Measurements from ENCODE around the gene JAG2. TPM values are rescaled to one million over a fixed set of nuclear protein-coding genes. Genes with fewer than 3 reads are reported as not detected.

JAG2 gene
- total RNA-seq, 1 donor, result 0.86 TPM

GRCh38 chr14:105208738-105209075 is 40.1 kb upstream of the JAG2 start:
- DNase-seq (ENCODE audit: low read depth), result no peak
- no peak overlapping the region for H3K4me3 ChIP-seq (ENCODE audit: low read depth, low read length)
- TF ChIP-seq CTCF (IDR thresholded peaks at IDR 0.05; ENCODE audit: insufficient read depth, low read depth, low read length), result no peak

GRCh38 chr14:105207996-105208737 is 39.6 kb upstream of the JAG2 start:
- no peak overlapping the region for H3K4me3 ChIP-seq (ENCODE audit: low read depth, low read length)
- no peak for DNase-seq (ENCODE audit: low read depth)
- TF ChIP-seq CTCF (IDR thresholded peaks at IDR 0.05; ENCODE audit: insufficient read depth, low read depth, low read length), result no peak

GRCh38 chr14:105207460-105207901 is 38.9 kb upstream of the JAG2 start:
- TF ChIP-seq CTCF (IDR thresholded peaks at IDR 0.05; ENCODE audit: insufficient read depth, low read depth, low read length), result no peak
- no peak for DNase-seq (ENCODE audit: low read depth)

GRCh38 chr14:105206873-105207272 is 38.3 kb upstream of the JAG2 start:
- DNase-seq (ENCODE audit: low read depth), result no peak
- TF ChIP-seq CTCF (IDR thresholded peaks at IDR 0.05; ENCODE audit: insufficient read depth, low read depth, low read length), result no peak

More at GRCh38 chr14:105207460-105207901, 38.9 kb upstream of the JAG2 start:
- H3K4me3 ChIP-seq (ENCODE audit: low read depth, low read length), result no peak overlapping the region

GRCh38 chr14:105205673-105206208 is 37.2 kb upstream of the JAG2 start:
- no peak for TF ChIP-seq CTCF (IDR thresholded peaks at IDR 0.05; ENCODE audit: insufficient read depth, low read depth, low read length)
- DNase-seq (ENCODE audit: low read depth), result no peak
- H3K4me3 ChIP-seq (ENCODE audit: low read depth, low read length), result no peak overlapping the region

More at GRCh38 chr14:105206873-105207272, 38.3 kb upstream of the JAG2 start:
- H3K4me3 ChIP-seq (ENCODE audit: low read depth, low read length), result no peak overlapping the region

GRCh38 chr14:105204931-105205672 is 36.5 kb upstream of the JAG2 start:
- DNase-seq (ENCODE audit: low read depth), result no peak
- no peak for TF ChIP-seq CTCF (IDR thresholded peaks at IDR 0.05; ENCODE audit: insufficient read depth, low read depth, low read length)
- H3K4me3 ChIP-seq (ENCODE audit: low read depth, low read length), result no peak overlapping the region

Measured in fibroblast of villous mesenchyme (primary cell).